Kidney epithelial cell (primary cell): ENCODE data around the gene BAHCC1. TPM values are rescaled to one million over a fixed set of nuclear protein-coding genes. Genes with fewer than 3 reads are reported as not detected.

ENCODE experiments used
- DNase-seq: peaks from one replicate; pipeline ENCODE4 v3.0.0-alpha.2; 2010; ENCODE audit warnings: low read depth
- H3K27me3 ChIP-seq: 2 replicates; pipeline ENCODE4 v1.6.0; 2011; ENCODE audit warnings: low read length; ENCODE audit not compliant: control insufficient read depth, insufficient read depth
- H3K36me3 ChIP-seq: 2 replicates; pipeline ENCODE4 v1.5.1; 2011; ENCODE audit warnings: low read length; ENCODE audit not compliant: control insufficient read depth, insufficient read depth
- H3K4me3 ChIP-seq: 2 replicates; pipeline ENCODE4 v1.5.1; 2011; ENCODE audit warnings: low read depth, mild to moderate bottlenecking, control low read depth, low read length
- total RNA-seq: library from RNA; depleted of rRNA; stranded (reverse); fragments of >200 nt; gene quantifications from 2 replicates; pipeline ENCODE4 v1.2.3, GENCODE V29; 2015
- TF ChIP-seq, protein P1 (sequence below): IDR thresholded peaks from 2 replicates; pipeline ENCODE4 v1.5.1; 2011; ENCODE audit warnings: mild to moderate bottlenecking, moderate library complexity, low read length, control low read depth, inconsistent platforms; ENCODE audit not compliant: insufficient read depth, poor library complexity, severe bottlenecking

Gene BAHCC1
- total RNA-seq, 1 donor from 2014 or later: 6.6 TPM

DNA sequence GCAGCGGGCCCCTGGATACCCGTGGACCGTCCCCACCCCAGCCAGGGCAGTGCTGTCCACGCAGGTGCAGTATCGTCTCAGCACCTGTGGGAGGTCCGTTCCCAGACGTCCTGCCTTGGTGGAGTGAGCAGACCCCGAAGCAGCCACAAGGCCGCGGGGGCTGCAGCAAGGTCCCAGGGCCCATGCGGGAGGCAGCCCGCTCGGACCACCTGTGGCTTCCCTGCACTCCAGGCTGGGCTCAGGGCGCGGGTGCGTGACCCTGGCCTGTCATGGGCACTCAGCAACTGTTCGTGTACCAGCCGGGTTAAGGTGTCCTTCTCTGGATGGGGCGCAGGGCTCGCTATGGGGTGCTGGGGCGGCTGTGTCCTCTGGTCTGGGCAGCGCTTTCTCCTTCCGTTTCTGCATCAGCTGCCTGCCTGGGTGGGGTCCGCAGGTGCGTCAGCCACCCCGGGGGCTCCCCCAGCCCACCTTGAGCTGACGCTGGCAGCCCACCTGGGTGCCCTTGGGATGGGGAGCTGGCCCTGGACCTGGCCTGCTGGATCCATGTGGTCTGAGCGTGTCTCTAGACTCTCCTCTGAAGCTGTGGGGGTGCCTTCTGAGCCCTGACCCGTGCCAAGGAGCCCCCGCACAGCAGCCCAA is 18.4 kb downstream of the BAHCC1 start:
- TF ChIP-seq, protein P1, sequence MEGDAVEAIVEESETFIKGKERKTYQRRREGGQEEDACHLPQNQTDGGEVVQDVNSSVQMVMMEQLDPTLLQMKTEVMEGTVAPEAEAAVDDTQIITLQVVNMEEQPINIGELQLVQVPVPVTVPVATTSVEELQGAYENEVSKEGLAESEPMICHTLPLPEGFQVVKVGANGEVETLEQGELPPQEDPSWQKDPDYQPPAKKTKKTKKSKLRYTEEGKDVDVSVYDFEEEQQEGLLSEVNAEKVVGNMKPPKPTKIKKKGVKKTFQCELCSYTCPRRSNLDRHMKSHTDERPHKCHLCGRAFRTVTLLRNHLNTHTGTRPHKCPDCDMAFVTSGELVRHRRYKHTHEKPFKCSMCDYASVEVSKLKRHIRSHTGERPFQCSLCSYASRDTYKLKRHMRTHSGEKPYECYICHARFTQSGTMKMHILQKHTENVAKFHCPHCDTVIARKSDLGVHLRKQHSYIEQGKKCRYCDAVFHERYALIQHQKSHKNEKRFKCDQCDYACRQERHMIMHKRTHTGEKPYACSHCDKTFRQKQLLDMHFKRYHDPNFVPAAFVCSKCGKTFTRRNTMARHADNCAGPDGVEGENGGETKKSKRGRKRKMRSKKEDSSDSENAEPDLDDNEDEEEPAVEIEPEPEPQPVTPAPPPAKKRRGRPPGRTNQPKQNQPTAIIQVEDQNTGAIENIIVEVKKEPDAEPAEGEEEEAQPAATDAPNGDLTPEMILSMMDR: no peak
- Histone ChIP-seq H3K27me3 (no peaks in the 10 kb centered on the region), H3K4me3 (no peak overlapping the region), H3K36me3 (no peaks in the 10 kb centered on the region)
- DNase-seq: no peak

GRCh38 chr17:81414756-81415516 is 19.7 kb downstream of the BAHCC1 start:
- no peak for DNase-seq
- Histone ChIP-seq H3K36me3 (no peaks in the 10 kb centered on the region), H3K27me3 (no peaks in the 10 kb centered on the region), H3K4me3 (no peak overlapping the region)
- TF ChIP-seq, protein P1: no peak

GRCh38 chr17:81415681-81416080 is 20.4 kb downstream of the BAHCC1 start:
- Histone ChIP-seq H3K36me3 (no peaks in the 10 kb centered on the region), H3K4me3 (no peak overlapping the region), H3K27me3 (no peaks in the 10 kb centered on the region)
- TF ChIP-seq, protein P1: no peak
- no peak for DNase-seq

- Histone ChIP-seq H3K36me3 (no peaks in the 10 kb centered on the region), H3K27me3 (no peaks in the 10 kb centered on the region), H3K4me3 (no peak overlapping the region)
- TF ChIP-seq, protein P1: no peak
- no peak for DNase-seq
These were observed 21.4 kb downstream of the BAHCC1 start for GRCh38 chr17:81416612-81417011.

- no peak for DNase-seq
- Histone ChIP-seq H3K36me3 (no peaks in the 10 kb centered on the region), H3K4me3 (no peak overlapping the region), H3K27me3 (no peaks in the 10 kb centered on the region)
- TF ChIP-seq, protein P1: no peak
These were observed 22.0 kb downstream of the BAHCC1 start for GRCh38 chr17:81417049-81417878.
